GM21447 (cell line): Measurements from ENCODE around the gene SRGAP2.
"Not testable (repeated sequence)": the region's sequence is repeated elsewhere in the genome, so short reads cannot be mapped to it uniquely, and the experiment has no call there.

Experiments
- ATAC-seq: cut with Tn5 transposase; IDR thresholded peaks from one replicate; pipeline ENCODE4 v1.9.1; 2021; ENCODE audit not compliant: unreplicated experiment

The SRGAP2 gene

DNA sequence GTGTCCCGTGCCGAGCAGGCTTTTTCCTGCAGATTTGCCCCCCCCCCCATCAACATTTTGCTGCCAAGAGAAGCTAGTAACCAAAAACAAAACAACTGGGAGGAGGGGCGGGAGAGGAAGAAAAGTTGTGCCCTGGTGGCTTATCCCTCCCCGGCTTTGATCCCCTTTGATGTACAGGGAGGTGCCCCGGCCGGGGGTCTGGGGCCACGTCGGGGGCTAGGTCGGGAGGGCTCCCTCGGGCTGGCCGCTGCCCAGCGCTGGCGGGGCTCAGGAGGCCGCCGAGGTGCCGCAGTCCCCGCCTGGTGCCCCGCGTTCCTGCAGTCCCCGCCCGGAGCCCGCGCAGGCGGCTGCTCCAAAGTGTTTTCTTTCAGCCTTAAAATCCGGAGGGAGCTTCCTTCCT lies 1.5 kb downstream of the SRGAP2 start:
- not testable (repeated sequence) for ATAC-seq

DNA sequence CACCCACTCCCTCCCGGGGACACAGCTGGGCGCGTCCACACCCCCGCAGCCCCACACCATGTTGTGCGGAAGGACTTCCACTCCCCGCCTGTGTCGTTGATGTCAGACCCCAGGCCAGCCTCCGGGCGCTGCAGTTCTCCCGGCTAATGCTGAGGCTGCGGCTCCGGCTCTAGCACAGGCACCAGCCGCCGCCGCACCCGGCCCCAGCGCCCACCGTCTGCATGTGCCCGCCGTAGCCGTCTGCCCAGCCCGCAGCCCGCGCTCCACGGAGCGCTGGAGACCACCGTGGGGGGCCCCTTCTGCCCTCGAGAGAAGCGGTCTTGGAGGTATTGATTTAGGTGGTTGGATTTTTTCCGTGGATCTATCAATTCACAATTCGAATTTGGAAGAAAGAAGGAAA lies 2.2 kb downstream of the SRGAP2 start:
- not testable (repeated sequence) for ATAC-seq

DNA sequence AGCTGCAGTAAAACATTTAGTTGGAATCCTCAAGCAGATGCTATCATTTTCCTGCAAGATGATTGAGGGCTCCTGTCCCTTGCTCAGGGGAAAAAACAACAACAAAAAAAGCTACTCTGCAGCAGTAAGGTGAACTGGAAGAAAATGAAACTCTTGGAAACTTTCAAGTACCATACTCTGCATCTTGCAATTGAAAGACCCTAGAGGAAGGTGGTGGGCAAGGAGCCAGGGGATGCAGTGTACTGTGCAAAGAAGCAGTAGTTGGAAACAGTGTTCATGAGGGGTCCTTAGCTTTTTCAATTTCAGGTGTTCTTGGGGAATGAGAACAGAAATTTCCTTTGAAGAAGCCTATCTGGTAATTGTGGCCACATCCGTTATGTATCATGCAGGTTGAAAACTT lies 7.5 kb downstream of the SRGAP2 start:
- ATAC-seq = not testable (repeated sequence)

DNA sequence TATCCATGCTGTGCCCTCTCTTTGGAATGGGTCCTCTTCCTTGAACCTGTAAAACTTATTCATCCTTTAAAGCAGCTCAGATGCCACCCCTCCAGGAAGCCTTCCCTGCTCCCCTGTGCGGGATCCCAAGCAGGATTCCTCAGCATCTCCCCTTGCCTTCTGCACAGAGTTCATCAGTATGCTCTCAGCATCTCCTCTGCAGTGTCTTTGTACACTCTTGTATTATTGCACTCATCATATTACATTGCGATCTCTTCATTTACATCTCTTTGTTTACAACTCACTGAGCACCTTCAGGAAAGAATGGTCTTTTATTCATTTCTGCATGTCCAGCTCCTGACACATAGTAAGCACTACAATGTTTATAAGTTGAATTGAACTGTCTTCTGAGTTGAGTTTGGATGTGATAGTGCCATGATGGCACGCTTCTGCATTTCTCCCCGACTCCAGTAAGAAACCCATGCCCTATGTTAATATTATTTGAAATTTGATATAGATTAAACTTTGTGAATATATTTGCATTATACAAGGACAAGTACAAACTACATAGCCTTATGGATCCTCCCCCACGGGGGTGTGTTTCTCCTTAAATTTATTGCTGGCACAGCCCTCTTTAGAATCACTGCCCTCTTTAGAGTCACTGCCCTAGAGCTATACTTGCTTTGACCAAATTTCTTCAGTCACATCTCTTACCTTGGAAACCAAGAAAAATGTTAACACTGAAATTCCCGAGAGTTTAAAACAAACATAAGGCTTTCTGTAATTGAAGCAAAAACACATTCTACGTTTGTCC lies 12.5 kb downstream of the SRGAP2 start:
- ATAC-seq = not testable (repeated sequence)

GRCh38 chr1:206218285-206218684 lies 14.9 kb downstream of the SRGAP2 start:
- ATAC-seq = not testable (repeated sequence)

DNA sequence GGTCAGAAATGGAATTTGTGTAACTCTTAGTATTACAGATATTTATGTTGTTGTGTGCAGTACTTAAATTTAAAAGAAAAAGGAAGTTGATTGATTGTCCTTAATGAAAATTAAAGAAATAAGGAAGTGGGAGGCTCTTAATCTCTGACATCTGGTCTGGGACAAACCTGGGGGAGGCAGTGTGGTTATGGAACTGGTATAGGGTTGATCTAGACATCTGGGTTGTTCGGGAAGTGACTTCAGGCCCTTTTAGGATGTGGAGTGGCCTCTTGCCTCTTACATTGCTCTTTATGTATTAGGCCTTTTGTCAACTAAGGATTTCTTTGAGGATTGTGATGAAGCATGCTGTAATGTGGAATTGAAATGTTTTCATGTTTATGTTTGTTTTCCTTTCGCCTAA lies 15.4 kb downstream of the SRGAP2 start:
- not testable (repeated sequence) for ATAC-seq

GRCh38 chr1:206219514-206220331 lies 16.4 kb downstream of the SRGAP2 start:
- not testable (repeated sequence) for ATAC-seq

DNA sequence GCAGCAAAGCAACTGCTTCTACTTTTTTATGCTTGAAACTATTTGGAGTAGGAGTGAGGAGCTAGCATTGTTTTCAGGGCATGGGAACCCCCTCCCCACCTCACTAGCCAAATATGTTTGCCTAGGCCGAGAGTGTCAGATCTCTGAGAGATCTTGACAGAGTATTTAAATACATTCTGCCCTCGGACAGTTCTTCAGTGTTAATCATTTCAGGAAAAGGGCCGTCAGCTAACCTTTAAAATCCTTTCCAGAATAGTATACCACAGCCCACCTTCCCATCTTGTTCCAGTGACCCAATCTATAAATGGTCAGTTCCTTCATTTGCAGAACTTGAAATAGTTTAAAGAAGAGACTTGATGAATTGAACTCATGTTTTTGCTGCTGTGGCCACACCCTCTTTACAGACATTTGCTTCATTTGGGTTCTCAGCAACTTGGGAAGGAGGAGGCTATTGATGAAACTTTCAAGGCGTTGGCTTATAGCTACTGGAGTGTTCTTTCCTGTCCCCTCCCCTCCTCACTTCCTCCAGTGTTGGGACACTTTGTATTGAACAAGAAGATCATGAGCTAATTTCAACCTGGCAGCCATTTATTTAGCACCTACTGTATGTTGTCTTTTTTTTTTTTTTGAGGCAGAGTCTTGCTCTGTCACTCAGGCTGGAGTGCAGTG lies 17.1 kb downstream of the SRGAP2 start:
- not testable (repeated sequence) for ATAC-seq

- not testable (repeated sequence) for ATAC-seq
Measured at GRCh38 chr1:206221585-206221984, 18.2 kb downstream of the SRGAP2 start.

GRCh38 chr1:206224190-206224776 lies 20.9 kb downstream of the SRGAP2 start:
- ATAC-seq = not testable (repeated sequence)

GRCh38 chr1:206225386-206225785 lies 22.0 kb downstream of the SRGAP2 start:
- not testable (repeated sequence) for ATAC-seq

DNA sequence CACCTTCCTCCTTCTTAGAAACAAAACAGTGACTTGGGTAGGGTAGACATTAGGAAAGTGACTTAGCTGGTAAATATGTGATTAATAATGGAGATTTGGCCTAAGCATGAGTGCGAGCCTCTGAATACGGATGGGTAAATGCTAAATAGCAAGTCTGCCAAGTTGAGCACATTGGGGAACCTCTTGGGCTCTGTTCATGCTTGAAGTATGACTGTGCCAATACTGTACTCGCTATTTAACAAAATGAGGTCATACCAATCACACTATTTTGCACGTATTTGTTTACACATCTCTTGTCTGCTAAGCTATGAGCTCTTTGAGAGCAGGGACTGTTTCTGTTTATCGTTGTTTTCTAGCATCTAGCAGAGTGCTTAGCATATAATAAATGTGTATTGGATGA lies 23.5 kb downstream of the SRGAP2 start:
- ATAC-seq = not testable (repeated sequence)

DNA sequence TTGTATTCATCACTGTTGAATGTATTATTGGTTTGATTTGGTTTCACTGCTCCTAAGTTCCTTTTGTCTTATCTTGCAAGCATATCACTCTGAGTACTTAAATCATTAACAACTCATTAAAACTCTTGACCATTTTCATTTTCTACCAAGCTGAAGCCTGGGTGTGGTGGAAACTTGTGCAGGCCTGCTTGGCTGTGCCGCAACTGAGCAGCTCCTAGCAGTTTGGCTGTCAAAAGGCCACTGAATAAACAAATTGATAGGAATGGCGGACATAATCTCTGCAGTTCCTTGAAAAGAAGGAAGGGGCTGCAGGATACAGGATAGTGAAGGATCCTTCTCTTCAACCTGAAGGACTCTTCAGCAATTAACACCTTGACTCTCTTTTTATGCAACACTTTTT lies 25.9 kb downstream of the SRGAP2 start:
- ATAC-seq = not testable (repeated sequence)

- ATAC-seq = not testable (repeated sequence)
Measured at GRCh38 chr1:206231989-206232388, 28.6 kb downstream of the SRGAP2 start.

DNA sequence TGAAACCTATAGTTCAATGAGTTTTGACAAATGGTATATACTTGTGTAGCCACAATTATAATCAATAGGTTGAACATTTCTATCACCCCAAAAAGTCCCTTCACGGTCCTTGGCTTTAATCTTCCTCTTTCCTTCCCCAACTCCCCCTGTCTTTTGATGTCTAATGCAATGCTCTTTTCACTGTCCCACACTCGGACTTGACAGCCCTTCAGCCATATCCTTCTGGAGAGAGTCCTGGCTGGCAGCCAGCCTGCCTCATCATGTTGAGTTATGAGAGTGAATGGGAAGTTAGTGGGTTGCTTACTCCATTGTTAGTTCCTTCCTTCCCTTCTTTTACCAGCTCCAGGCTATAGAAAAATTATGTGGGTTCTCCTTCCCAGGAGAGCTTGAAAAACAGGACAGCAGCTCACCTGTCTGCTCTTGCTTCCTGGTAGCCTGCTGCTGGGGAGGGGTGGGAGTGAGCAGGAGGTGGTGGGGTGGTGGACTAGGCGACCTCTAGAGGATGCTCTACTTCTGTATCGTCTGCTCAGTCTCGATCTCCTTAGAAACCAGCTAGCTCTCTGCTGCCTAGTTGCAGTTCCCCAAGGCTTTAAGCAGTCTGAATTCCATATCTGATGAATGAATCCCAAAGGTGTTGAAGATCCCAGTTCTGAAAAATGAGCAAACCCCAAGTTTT lies 29.8 kb downstream of the SRGAP2 start:
- peak; percentile 81 for ATAC-seq

DNA sequence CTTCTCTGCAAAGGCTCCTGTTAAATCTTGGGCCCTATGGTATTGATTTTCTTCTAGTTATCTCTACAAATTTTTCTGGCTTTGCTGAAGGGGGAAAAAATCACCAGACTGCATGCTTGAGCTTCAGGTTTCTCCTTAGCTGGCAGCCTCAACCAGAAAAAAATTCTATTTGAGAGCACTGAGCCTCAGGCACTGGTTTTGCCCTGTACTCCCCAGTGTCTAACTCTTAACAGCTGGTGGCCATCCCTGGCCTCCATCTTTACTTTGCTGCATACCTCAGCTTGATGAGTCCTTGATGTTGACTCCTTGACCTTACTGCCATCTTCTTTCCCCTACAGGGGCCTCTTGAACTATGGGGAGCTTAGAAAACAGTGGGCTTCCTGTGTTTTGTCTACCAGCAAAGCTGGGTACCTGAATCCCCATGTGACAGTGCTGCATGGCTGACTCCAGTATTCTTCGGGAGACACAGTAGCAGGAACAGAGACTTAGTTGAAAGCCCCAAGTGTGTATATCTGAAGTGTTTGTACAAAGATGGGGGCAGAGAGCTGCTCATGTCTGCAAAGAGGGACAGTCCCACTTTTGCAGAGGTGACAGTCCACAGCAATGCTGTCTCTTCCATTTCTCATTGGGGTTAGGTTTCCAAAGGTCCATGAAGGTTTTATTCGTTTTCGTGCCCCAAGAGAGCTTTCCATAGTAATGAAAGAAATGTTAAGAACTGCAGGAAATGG lies 31.0 kb downstream of the SRGAP2 start:
- not testable (repeated sequence) for ATAC-seq

- not testable (repeated sequence) for ATAC-seq
Measured at GRCh38 chr1:206235190-206235589, 31.8 kb downstream of the SRGAP2 start.

GRCh38 chr1:206240288-206240687 lies 36.9 kb downstream of the SRGAP2 start:
- ATAC-seq = not testable (repeated sequence)

GRCh38 chr1:206243335-206243734 lies 40.0 kb downstream of the SRGAP2 start:
- ATAC-seq = peak; percentile 99

DNA sequence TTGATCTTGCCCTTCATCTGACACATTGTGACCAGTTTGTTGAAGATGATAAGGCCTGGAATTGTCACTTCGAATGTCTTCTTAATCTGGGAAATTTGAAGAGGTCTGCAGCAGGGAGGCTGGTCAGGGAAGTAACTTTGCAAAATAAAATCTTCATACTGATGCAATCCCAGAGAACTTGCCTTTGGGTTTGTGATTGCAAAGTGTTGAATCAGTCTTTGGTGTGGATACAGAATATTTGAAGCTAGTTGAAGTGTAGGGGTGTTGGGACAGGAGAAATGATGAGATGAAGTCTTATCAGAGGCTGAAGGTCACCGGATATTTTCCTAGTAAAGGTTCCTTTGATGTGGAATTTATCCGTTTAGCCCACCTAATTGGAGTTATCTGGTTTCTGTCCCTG lies 42.1 kb downstream of the SRGAP2 start:
- ATAC-seq = not testable (repeated sequence)
